H9 (cell line): ENCODE results near the gene BMP8A. TPM values are rescaled to one million over a fixed set of nuclear protein-coding genes. Genes with fewer than 3 reads are reported as not detected.

Source experiments
- DNase-seq: peaks from one replicate; pipeline ENCODE4 v3.0.0-alpha.2; 2017
- H2AFZ ChIP-seq: one replicate; pipeline ENCODE4 v1.6.1; 2013; ENCODE audit warnings: mild to moderate bottlenecking, low read length, control low read depth, moderate library complexity
- H2AK5ac ChIP-seq: 2 replicates; pipeline ENCODE4 v1.6.1; 2013; ENCODE audit warnings: low read length, control low read depth, mixed read lengths; ENCODE audit not compliant: insufficient read length
- H2BK120ac ChIP-seq: one replicate; pipeline ENCODE4 v1.6.1; 2013; ENCODE audit warnings: low read depth, mild to moderate bottlenecking, low read length, control low read depth, inconsistent platforms; ENCODE audit not compliant: poor library complexity, severe bottlenecking
- H2BK12ac ChIP-seq: 2 replicates; pipeline ENCODE4 v1.6.1; 2013; ENCODE audit warnings: low read length, control low read depth, mixed read lengths, low read depth; ENCODE audit not compliant: insufficient read length
- H2BK15ac ChIP-seq: 2 replicates; pipeline ENCODE4 v1.6.1; 2013; ENCODE audit warnings: low read depth, low read length, control low read depth
- H2BK20ac ChIP-seq: one replicate; pipeline ENCODE4 v1.6.1; 2013; ENCODE audit warnings: low read depth, mild to moderate bottlenecking, low read length, control low read depth, inconsistent platforms; ENCODE audit not compliant: poor library complexity, severe bottlenecking
- H2BK5ac ChIP-seq: 2 replicates; pipeline ENCODE4 v1.6.1; 2013; ENCODE audit warnings: low read length, control low read depth, mixed read lengths; ENCODE audit not compliant: insufficient read length
- H3K14ac ChIP-seq: 2 replicates; pipeline ENCODE4 v1.6.1; 2013; ENCODE audit warnings: low read length, control low read depth; ENCODE audit not compliant: insufficient read depth
- H3K18ac ChIP-seq: 2 replicates; pipeline ENCODE4 v1.6.1; 2013; ENCODE audit warnings: low read depth, mild to moderate bottlenecking, mixed read lengths, low read length, control low read depth; ENCODE audit not compliant: insufficient read length
- H3K23ac ChIP-seq: 2 replicates; pipeline ENCODE4 v1.6.1; 2013; ENCODE audit warnings: low read length, control low read depth, mixed read lengths, low read depth; ENCODE audit not compliant: insufficient read length
- H3K23me2 ChIP-seq: 2 replicates; pipeline ENCODE4 v1.6.1; 2013; ENCODE audit warnings: low read depth, mild to moderate bottlenecking, mixed read lengths, low read length, control low read depth; ENCODE audit not compliant: insufficient read length, poor library complexity, severe bottlenecking
- H3K27ac ChIP-seq: 2 replicates; pipeline ENCODE4 v1.5.1; 2013; ENCODE audit warnings: low read length, control low read depth, mixed read lengths, low read depth; ENCODE audit not compliant: insufficient read length
- H3K27me3 ChIP-seq: 2 replicates; pipeline ENCODE4 v1.6.1; 2013; ENCODE audit warnings: low read length, control low read depth, inconsistent platforms; ENCODE audit not compliant: insufficient read depth
- H3K4ac ChIP-seq: 2 replicates; pipeline ENCODE4 v1.6.1; 2013; ENCODE audit warnings: low read depth, mild to moderate bottlenecking, control low read depth, inconsistent platforms, low read length, moderate library complexity
- H3K4me1 ChIP-seq: 2 replicates; pipeline ENCODE4 v1.6.1; 2013; ENCODE audit warnings: low read length, control low read depth, inconsistent platforms; ENCODE audit not compliant: insufficient read depth
- H3K4me2 ChIP-seq: 2 replicates; pipeline ENCODE4 v1.6.1; 2013; ENCODE audit warnings: low read length, control low read depth, mixed read lengths; ENCODE audit not compliant: insufficient read length, insufficient read depth
- H3K56ac ChIP-seq: 2 replicates; pipeline ENCODE4 v1.6.1; 2013; ENCODE audit warnings: low read depth, mild to moderate bottlenecking, mixed read lengths, low read length, control low read depth; ENCODE audit not compliant: insufficient read length
- H3K79me1 ChIP-seq: 2 replicates; pipeline ENCODE4 v1.6.1; 2013; ENCODE audit warnings: low read depth, mild to moderate bottlenecking, moderate library complexity, low read length, control low read depth, inconsistent platforms; ENCODE audit not compliant: insufficient read depth, poor library complexity, severe bottlenecking
- H3K79me2 ChIP-seq: 2 replicates; pipeline ENCODE4 v1.6.1; 2013; ENCODE audit warnings: low read length, control low read depth, inconsistent platforms; ENCODE audit not compliant: insufficient read depth
- H3K9ac ChIP-seq: 2 replicates; pipeline ENCODE4 v1.6.1; 2013; ENCODE audit warnings: low read length, control low read depth, mixed read lengths; ENCODE audit not compliant: insufficient read length; ENCODE audit errors: extremely low read depth
- H3K9me3 ChIP-seq: one replicate; pipeline ENCODE4 v1.6.1; 2013; ENCODE audit warnings: low read depth, low read length, inconsistent platforms; ENCODE audit not compliant: control insufficient read depth
- H3T11ph ChIP-seq: one replicate; pipeline ENCODE4 v1.6.1; 2013; ENCODE audit warnings: mild to moderate bottlenecking, low read length, control low read depth, inconsistent platforms
- H4K20me1 ChIP-seq: one replicate; pipeline ENCODE4 v1.6.1; 2013; ENCODE audit not compliant: control insufficient read depth, insufficient read length, insufficient read depth
- H4K5ac ChIP-seq: 2 replicates; pipeline ENCODE4 v1.6.1; 2013; ENCODE audit warnings: low read depth, mild to moderate bottlenecking, mixed read lengths, low read length, control low read depth; ENCODE audit not compliant: insufficient read length
- H4K8ac ChIP-seq: replicated peaks from 2 replicates; pipeline ENCODE4 v1.6.1; 2013; ENCODE audit warnings: low read length, control low read depth, mixed read lengths, low read depth; ENCODE audit not compliant: insufficient read length
- H4K91ac ChIP-seq: 2 replicates; pipeline ENCODE4 v1.6.1; 2013; ENCODE audit warnings: low read depth, mild to moderate bottlenecking, moderate library complexity, mixed read lengths, low read length, control low read depth; ENCODE audit not compliant: insufficient read length
- H3K27ac Mint-ChIP-seq, 3 experiments: 2 replicates in 2 of 3; 3 replicates in 1 of 3; pipeline ENCODE4 v1.8.0; 2020 to 2021; ENCODE audit warnings: mixed read lengths in 3 of 3, mild to moderate bottlenecking in 1 of 3, moderate library complexity in 1 of 3
- H3K27me3 Mint-ChIP-seq: 2 replicates; pipeline ENCODE4 v1.8.0; 2021; ENCODE audit warnings: low read depth, mild to moderate bottlenecking, moderate library complexity, mixed read lengths
- H3K36me3 Mint-ChIP-seq, 3 experiments: 2 replicates in 2 of 3; 3 replicates in 1 of 3; pipeline ENCODE4 v1.8.0; 2020 to 2021; ENCODE audit warnings: low read depth in 3 of 3, mixed read lengths in 3 of 3; ENCODE audit not compliant: insufficient read depth in 1 of 3
- H3K4me1 Mint-ChIP-seq, 2 experiments: 2 replicates each; pipeline ENCODE4 v1.8.0; 2020; ENCODE audit warnings: mixed read lengths in 2 of 2
- H3K4me3 Mint-ChIP-seq, 2 experiments: 2 replicates in 1 of 2; 3 replicates in 1 of 2; pipeline ENCODE4 v1.8.0; 2020 to 2021; ENCODE audit warnings: mild to moderate bottlenecking in 2 of 2, mixed read lengths in 2 of 2, moderate library complexity in 1 of 2
- H3K9me3 Mint-ChIP-seq, 2 experiments: 2 replicates in 1 of 2; 3 replicates in 1 of 2; pipeline ENCODE4 v1.8.0; 2020; ENCODE audit warnings: mild to moderate bottlenecking in 2 of 2, mixed read lengths in 2 of 2, moderate library complexity in 1 of 2
- CTCF ChIP-seq: fragments of 200-600 bp; sonication (generic); conservative IDR thresholded peaks from 3 replicates; pipeline ENCODE4 v1.8.0; 2021; ENCODE audit warnings: antibody characterized with exemption, mild to moderate bottlenecking
- WGBS: extraction: QIAGEN DNeasy Blood & Tissue Kit; methylation state at CpG from one replicate; pipeline ENCODE4 v1.1.7; 2013; ENCODE audit warnings: missing lambda C conversion rate, low lambda C conversion rate, mixed read lengths; ENCODE audit not compliant: insufficient read length; ENCODE audit errors: extremely low coverage; 5-methylcytosine and 5-hydroxymethylcytosine counted together
- total RNA-seq: library from RNA; stranded (reverse); gene quantifications from 2 replicates; pipeline ENCODE4 v1.2.1, GENCODE V29; 2021

The BMP8A gene
- total RNA-seq, 1 experiment from 2014 or later = 0.52 TPM

- H4K91ac ChIP-seq = no peak overlapping the region
- H3K23me2 ChIP-seq = no peaks in the 10 kb centered on the region
- H3K27ac ChIP-seq = no peak overlapping the region
- H3K9ac ChIP-seq = no peak overlapping the region
- Mint-ChIP-seq H3K27ac (no peak overlapping the region), H3K9me3 (no peaks in the 10 kb centered on the region), H3K27me3 (no peaks in the 10 kb centered on the region), H3K36me3 (peaks cover 0 to 45% (median 18%) of the 10 kb centered on the region in 3 experiments; a peak in 5 of 7 replicates), H3K4me3 (no peak overlapping the region), H3K4me1 (no peaks in the 10 kb centered on the region)
- no peaks in the 10 kb centered on the region for H3K27me3 ChIP-seq
- H2BK20ac ChIP-seq = no peak overlapping the region
- no peak overlapping the region for H2AFZ ChIP-seq
- H3K79me2 ChIP-seq = no peaks in the 10 kb centered on the region
- H3K79me1 ChIP-seq = no peaks in the 10 kb centered on the region
- no peak overlapping the region for H2AK5ac ChIP-seq
- no peak for TF ChIP-seq CTCF
- H2BK120ac ChIP-seq = no peak overlapping the region
- H2BK5ac ChIP-seq = no peak overlapping the region
- no peak overlapping the region for H4K5ac ChIP-seq
- H2BK12ac ChIP-seq = no peak overlapping the region
- no peak overlapping the region for H2BK15ac ChIP-seq
- no peaks in the 10 kb centered on the region for H4K20me1 ChIP-seq
- no peak overlapping the region for H3K4me2 ChIP-seq
- WGBS = no CpG with 5 or more reads among the region's 4 CpGs
- no peak overlapping the region for H3K4ac ChIP-seq
- H3K18ac ChIP-seq = no peak overlapping the region
- H4K8ac ChIP-seq = no peak overlapping the region
- H3K23ac ChIP-seq = no peak overlapping the region
- DNase-seq = no peak
- no peak overlapping the region for H3K56ac ChIP-seq
- H3T11ph ChIP-seq = no peak overlapping the region
- no peaks in the 10 kb centered on the region for H3K4me1 ChIP-seq
- H3K9me3 ChIP-seq = no peaks in the 10 kb centered on the region
- no peak overlapping the region for H3K14ac ChIP-seq
These were observed 52.9 kb downstream of the BMP8A start for GRCh38 chr1:39544327-39544726.
